ENCODE data around the gene ICAM2.

The ICAM2 gene

DNA sequence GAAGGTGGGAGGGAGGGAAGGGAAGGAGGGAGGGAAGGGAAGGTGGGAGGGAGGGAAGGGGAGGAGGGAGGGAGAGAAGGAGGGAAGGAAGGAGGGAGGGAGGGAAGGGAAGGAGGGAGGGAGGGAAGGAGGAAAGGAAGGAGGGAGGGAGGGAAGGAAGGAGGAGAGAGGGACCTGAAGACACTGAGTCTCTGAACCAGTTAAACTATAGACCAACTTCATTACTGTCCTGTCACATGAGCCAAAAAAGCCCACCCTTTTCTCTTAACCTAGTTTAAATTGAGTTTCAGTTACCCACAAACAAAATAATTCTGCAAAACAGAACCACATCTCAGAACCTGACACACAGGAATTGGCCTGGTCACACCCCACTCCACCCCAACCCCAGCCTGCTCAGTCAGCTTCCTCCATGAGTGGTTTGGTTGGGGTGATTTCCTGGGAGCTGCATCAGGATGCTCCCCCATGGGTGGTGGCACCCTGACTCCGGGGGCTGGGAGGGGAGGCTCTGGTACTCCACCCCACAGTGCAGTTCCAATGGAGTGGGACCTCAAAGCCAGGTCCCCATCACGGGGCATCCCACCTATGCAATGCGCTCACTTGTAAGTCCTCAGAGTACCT lies 27.0 kb downstream of the ICAM2 start:
- H3K27me3 ChIP-seq (ENCODE audit: insufficient read depth, low read depth, severe bottlenecking) = no peaks in the 10 kb centered on the region
- TF ChIP-seq, protein P1, sequence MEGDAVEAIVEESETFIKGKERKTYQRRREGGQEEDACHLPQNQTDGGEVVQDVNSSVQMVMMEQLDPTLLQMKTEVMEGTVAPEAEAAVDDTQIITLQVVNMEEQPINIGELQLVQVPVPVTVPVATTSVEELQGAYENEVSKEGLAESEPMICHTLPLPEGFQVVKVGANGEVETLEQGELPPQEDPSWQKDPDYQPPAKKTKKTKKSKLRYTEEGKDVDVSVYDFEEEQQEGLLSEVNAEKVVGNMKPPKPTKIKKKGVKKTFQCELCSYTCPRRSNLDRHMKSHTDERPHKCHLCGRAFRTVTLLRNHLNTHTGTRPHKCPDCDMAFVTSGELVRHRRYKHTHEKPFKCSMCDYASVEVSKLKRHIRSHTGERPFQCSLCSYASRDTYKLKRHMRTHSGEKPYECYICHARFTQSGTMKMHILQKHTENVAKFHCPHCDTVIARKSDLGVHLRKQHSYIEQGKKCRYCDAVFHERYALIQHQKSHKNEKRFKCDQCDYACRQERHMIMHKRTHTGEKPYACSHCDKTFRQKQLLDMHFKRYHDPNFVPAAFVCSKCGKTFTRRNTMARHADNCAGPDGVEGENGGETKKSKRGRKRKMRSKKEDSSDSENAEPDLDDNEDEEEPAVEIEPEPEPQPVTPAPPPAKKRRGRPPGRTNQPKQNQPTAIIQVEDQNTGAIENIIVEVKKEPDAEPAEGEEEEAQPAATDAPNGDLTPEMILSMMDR (IDR thresholded peaks at IDR 0.05; ENCODE audit: low read depth, low read length) = no peak
- no peaks in the 10 kb centered on the region for H3K36me3 ChIP-seq
- DNase-seq = no peak
- no peak overlapping the region for H3K4me3 ChIP-seq (ENCODE audit: low read depth, low read length)
- no peak overlapping the region for H3K27ac ChIP-seq
- no peaks in the 10 kb centered on the region for H3K9me3 ChIP-seq (ENCODE audit: severe bottlenecking)

DNA sequence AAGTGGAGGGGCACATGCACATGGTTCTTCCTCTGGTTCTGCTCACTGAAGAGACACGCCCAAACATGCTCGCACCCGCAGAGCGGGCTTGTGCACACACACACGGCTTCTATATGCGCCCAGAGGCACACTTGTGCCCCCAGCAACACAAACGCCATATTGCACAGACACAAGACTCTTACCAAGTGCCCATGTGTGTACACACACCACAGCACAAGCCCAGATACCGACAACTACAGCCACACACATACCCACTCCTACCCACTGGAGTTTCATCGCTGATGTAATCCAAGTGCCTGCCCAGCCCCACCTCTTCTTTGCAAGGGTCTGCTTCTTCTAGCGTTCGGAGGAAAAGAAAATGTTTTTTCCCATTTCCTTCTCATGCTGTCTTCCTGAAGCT lies 28.8 kb downstream of the ICAM2 start:
- Histone ChIP-seq H3K27ac (no peak overlapping the region), H3K4me3 (ENCODE audit: low read depth, low read length) (no peak overlapping the region), H3K27me3 (ENCODE audit: insufficient read depth, low read depth, severe bottlenecking) (no peaks in the 10 kb centered on the region), H3K36me3 (no peaks in the 10 kb centered on the region), H3K9me3 (ENCODE audit: severe bottlenecking) (no peaks in the 10 kb centered on the region)
- DNase-seq = no peak
- TF ChIP-seq, protein P1 (IDR thresholded peaks at IDR 0.05; ENCODE audit: low read depth, low read length) = no peak

DNA sequence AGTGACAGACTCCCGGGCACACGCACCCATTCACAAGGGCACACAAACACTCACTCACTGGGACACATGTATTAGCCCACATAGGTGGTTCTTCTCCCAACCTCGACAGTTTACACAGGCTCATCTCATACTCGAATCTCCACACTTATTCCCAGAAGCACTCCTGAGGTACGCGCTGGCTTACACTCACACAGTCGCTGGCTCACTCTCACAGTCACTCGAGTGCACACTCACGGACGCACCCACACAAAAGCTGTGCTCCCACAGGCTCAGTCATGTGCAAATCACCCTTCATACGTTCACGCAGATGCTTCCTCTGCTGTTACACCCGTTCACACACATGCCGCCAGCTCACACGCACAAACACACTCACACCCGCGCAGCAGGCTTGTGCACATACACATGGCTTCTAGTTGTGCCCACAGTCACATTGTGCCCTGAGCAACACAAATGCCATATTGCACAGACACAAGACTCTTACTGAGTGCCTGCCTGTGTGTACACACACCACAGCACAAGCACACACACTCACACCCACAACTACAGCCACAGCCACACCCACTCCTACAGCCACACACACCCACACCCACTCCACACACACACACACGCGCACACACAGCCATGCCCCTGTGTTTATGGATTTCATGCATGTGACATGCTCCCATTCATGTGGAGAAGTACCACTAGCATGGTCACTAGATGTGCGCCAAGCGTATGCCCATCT lies 30.6 kb downstream of the ICAM2 start:
- H3K27ac ChIP-seq = no peak overlapping the region
- no peaks in the 10 kb centered on the region for H3K27me3 ChIP-seq (ENCODE audit: insufficient read depth, low read depth, severe bottlenecking)
- DNase-seq = no peak
- no peaks in the 10 kb centered on the region for H3K36me3 ChIP-seq
- TF ChIP-seq, protein P1 (IDR thresholded peaks at IDR 0.05; ENCODE audit: low read depth, low read length) = no peak
- no peak overlapping the region for H3K4me3 ChIP-seq (ENCODE audit: low read depth, low read length)
- no peaks in the 10 kb centered on the region for H3K9me3 ChIP-seq (ENCODE audit: severe bottlenecking)

DNA sequence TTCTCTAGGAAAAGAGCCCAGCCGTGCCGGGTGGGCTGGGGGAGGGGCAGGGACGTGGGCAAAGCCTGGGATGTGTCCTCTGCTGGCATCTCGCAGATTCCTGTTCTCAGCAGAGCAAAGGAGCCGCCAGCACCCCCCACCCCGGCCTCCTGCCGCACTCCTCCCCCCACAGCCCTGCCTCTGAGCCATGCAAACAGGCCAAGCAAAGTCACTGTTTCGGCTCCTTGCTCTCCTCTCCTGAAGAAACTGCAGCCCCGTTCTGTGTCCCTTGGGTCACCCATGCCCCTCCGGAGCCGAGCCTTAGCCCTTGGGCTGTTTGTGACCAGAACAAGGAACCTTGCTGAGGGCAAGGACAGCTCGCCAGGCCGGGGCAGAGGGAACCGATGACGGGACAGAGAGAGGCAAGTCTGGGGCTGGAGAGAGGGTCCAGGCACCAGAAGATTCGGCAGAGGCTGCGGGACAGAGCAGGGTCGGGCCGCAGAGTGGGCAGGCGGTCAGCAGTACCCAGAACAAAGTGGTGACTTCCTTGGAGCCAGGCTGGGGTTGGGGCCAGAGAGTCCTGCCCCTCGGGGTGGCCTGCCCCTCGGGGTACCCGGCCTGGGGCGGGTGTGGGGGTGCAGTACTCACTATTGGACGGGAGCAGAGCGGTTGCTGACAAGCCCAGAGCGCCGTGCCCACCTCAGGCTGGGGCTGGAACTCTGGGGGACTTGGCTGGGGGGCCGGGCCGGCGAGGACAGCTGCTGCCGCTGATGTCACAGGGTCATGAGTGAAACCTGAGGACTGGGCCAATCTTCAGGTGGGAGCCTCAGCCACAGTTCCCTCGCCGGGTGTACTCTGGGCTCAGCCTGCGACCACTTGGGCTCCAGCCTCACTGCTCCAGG lies 31.5 kb downstream of the ICAM2 start:
- TF ChIP-seq, protein P1 (IDR thresholded peaks at IDR 0.05; ENCODE audit: low read depth, low read length) = no peak
- Histone ChIP-seq H3K27me3 (ENCODE audit: insufficient read depth, low read depth, severe bottlenecking) (no peaks in the 10 kb centered on the region), H3K9me3 (ENCODE audit: severe bottlenecking) (no peaks in the 10 kb centered on the region), H3K27ac (peak overlapping the region; percentile 59), H3K36me3 (no peaks in the 10 kb centered on the region), H3K4me3 (ENCODE audit: low read depth, low read length) (no peak overlapping the region)
- peak; percentile 63 for DNase-seq

DNA sequence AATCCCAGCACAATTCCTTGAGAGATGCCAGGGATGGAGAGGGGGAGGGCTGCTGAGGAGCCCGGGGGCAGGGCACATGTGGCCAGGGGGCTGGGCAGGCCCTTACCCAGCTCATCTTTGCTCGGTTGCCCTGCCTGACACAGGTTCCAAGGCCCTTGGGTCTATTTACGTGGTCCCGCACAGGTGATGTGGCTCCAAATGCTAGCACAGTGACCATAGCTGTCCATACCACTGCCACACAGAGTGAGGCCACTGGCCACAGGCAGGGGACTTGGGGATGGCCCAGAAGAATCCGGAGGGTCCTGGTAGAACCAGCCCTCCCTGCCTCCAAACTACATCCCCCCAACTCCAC lies 32.3 kb downstream of the ICAM2 start:
- Histone ChIP-seq H3K27ac (0 out of 2 replicates have a peak overlapping the region, but pooled peaks have one; percentile 13), H3K36me3 (no peaks in the 10 kb centered on the region)
- TF ChIP-seq, protein P1 (IDR thresholded peaks at IDR 0.05; ENCODE audit: low read depth, low read length) = no peak

More for the DNA sequence above, 32.3 kb downstream of the ICAM2 start:
- Histone ChIP-seq H3K4me3 (ENCODE audit: low read depth, low read length) (no peak overlapping the region), H3K9me3 (ENCODE audit: severe bottlenecking) (no peaks in the 10 kb centered on the region), H3K27me3 (ENCODE audit: insufficient read depth, low read depth, severe bottlenecking) (no peaks in the 10 kb centered on the region)
- no peak for DNase-seq

Measured in WERI-Rb-1 (cell line).